GM21447 (cell line): ENCODE measurements around the gene LMTK2.

Experiments
- ATAC-seq: cut with Tn5 transposase; IDR thresholded peaks from one replicate; pipeline ENCODE4 v1.9.1; 2021; ENCODE audit not compliant: unreplicated experiment

Gene LMTK2

DNA sequence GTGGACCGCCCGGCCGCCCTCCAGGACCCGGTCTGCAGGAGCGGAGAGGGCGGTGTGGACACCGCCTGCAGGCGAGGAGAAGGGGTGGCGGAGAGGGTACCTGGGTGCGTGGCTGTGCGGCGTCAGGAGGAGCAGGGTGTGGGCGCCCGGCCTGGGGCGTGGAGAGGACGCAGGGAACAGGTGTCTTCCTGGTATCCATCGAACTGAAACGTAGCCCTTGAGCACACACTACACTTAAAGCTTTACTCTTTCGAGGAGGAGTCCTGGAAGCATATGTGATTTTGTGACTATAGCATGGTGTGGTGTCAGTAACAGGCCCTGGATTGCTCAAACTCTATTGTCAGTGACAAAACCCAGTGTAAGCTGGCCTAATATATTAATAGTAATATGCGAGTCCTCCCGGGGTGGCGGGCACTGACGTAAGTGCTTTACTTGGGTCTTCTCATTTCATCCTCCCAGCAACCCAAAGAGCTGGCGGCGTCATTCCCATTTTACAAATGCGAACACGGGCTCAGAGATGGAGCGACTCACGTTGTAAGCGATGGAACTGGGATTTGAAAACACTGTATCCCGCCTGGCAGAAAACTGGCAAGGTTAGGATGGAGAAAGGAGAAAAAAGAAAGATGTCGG lies 145.9 kb downstream of the LMTK2 start:
- ATAC-seq, result peak; percentile 24

DNA sequence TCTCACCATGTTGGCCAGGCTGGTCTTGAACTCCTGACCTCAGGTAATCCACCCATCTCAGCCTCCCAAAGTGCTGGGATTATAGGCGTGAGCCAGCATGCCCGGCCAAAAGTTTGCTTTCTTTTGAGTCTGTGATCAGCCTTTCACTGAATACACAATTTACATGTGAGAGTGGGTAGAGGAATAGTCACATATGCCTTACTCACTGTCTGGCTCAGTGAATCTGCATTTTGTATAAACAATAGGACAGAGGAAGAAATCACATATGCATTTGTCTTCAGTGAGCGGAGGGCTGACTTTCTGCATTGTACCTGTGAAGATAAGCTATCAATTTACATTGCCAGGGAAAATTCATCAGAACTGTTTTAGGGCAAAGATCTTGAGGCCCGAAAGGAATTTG lies 147.9 kb downstream of the LMTK2 start:
- ATAC-seq, result no peak

DNA sequence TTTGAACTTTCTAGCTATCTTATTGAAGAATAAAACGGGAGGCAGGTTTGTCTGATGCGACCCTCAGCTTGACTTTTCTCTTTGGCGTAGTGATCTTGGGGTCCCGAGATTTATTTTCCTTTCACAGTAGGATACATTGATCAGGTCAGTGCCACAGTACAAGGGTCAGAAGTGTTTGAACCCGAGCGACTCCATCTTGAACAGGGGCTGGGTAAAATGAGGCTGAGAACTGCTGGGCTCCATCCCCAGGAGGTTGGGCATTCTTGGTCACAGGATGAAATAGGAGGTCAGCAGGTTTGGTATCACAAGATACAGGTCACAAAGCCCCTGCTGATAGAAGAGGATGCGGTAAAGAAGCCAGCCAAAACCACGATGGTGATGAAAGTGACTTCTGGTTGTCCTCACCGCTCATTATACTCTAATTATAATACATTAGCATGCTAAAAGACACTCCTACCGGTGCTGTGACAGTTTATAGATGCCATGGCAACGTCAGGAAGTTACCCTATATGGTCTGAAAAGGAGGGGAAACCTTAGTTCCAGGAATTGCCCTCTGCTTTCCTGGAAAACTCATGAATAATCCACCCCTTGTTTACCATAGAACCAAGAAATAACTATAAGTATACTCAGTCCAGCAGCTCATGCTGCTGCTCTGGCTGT lies 148.4 kb downstream of the LMTK2 start:
- ATAC-seq, result no peak

DNA sequence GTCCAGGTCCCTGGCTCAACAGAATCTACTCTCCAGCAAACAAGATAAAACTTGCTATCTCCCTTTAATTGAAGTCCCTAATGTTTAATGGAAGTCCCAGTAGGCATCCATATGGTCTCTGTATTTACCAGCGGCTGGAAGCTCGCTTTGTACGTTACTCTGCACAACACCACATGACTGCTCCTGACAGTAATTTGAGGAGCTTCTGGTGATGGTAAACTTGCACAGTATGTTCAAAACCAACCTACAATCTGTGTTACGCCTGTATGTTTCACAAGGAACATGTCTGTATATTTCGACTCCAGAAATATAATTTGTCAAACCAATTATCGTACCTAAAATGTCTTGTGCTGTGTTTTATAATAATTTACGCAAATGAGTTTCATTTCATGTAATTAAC lies 149.8 kb downstream of the LMTK2 start:
- ATAC-seq, result no peak

DNA sequence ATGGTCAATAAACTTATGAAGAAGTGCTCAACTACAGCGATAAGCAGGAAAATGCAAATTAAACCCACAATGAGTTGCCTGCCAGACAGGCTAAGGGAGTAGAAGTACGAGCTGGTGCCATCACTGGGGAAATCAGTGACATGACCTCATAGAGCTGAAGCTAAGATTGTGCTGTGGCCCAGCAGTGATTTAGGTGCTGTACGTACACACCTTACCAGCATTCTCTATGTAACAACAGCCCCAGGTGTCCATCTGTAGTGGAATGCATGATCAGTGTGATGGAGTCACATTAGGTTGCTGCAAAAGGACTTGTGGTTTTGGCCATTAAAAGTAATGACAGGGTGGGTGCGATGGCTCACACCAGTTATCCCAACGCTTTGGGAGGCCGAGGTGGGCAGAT lies 151.0 kb downstream of the LMTK2 start:
- ATAC-seq, result no peak
